Choroid plexus epithelial cell (primary cell): ENCODE data around the gene SLC6A16.
"Not testable (repeated sequence)": the region's sequence is repeated elsewhere in the genome, so short reads cannot be mapped to it uniquely, and the experiment has no call there.

ENCODE experiments used
- DNase-seq: peaks from one replicate; pipeline ENCODE4 v3.0.0-alpha.2; 2010; ENCODE audit warnings: low read depth
- H3K4me3 ChIP-seq: 2 replicates; pipeline ENCODE4 v1.5.1; 2011; ENCODE audit warnings: low read depth, mild to moderate bottlenecking, control low read depth, low read length, moderate library complexity
- CTCF ChIP-seq: conservative IDR thresholded peaks from 2 replicates; pipeline ENCODE4 v1.5.1; 2011; ENCODE audit warnings: low read depth, mild to moderate bottlenecking, control low read depth, inconsistent platforms, low read length, moderate library complexity

Gene SLC6A16

GRCh38 chr19:49318296-49318695 is 6.7 kb downstream of the SLC6A16 start:
- no peak overlapping the region for H3K4me3 ChIP-seq
- no peak for DNase-seq
- TF ChIP-seq CTCF = no peak

GRCh38 chr19:49316284-49316683 is 8.7 kb downstream of the SLC6A16 start:
- H3K4me3 ChIP-seq = no peak overlapping the region
- no peak for TF ChIP-seq CTCF
- DNase-seq = no peak

GRCh38 chr19:49315111-49315510 is 9.9 kb downstream of the SLC6A16 start:
- no peak for TF ChIP-seq CTCF
- no peak for DNase-seq

GRCh38 chr19:49309087-49309486 is 15.9 kb downstream of the SLC6A16 start:
- DNase-seq = no peak
- no peak overlapping the region for H3K4me3 ChIP-seq
- TF ChIP-seq CTCF = no peak

More at GRCh38 chr19:49315111-49315510, 9.9 kb downstream of the SLC6A16 start:
- H3K4me3 ChIP-seq = no peak overlapping the region

- not testable (repeated sequence) for H3K4me3 ChIP-seq, DNase-seq
Observed at GRCh38 chr19:49306734-49307133, 18.3 kb downstream of the SLC6A16 start.

- no peak for DNase-seq
- TF ChIP-seq CTCF = no peak
- H3K4me3 ChIP-seq = no peak overlapping the region
Observed at GRCh38 chr19:49301866-49302252, 23.1 kb downstream of the SLC6A16 start.

- TF ChIP-seq CTCF = peak; percentile 93
- DNase-seq = peak; percentile 76
- peak overlapping the region; percentile 34 for H3K4me3 ChIP-seq
Observed at GRCh38 chr19:49301165-49301865, 23.7 kb downstream of the SLC6A16 start.

GRCh38 chr19:49298653-49299052 is 26.3 kb downstream of the SLC6A16 start:
- DNase-seq = not testable (repeated sequence)

More at GRCh38 chr19:49298653-49299052, 26.3 kb downstream of the SLC6A16 start:
- not testable (repeated sequence) for H3K4me3 ChIP-seq
